ENCODE data around the gene SPOP.
"Not testable (repeated sequence)": the region's sequence is repeated elsewhere in the genome, so short reads cannot be mapped to it uniquely, and the experiment has no call there.

SPOP gene

DNA sequence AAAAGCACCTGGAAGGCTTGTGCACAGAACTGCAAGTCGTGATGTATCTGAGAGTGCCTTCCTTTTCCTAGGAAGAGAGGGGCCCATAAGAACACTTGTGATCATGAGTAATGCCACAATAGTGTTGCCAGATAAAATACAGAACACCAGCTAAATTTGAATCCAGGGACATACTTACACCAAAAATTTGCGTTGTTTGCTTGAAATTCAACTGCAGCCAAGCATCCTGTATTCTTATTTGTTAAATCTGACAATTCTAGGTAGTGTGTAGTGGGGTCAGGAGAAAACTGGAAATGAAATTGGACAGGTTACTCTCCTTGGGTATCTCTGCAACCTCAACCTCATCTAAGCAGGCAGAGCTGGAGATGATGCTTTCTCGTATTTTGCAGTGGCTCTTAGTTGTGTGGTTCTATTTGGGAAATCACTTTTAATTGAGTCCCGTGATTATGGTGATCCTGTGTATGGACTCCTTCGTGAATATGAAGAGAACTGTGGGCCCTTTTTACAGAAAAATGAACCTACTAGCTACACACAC lies 17.9 kb upstream of the SPOP start:
- no peak for DNase-seq (ENCODE audit: low spot score)

DNA sequence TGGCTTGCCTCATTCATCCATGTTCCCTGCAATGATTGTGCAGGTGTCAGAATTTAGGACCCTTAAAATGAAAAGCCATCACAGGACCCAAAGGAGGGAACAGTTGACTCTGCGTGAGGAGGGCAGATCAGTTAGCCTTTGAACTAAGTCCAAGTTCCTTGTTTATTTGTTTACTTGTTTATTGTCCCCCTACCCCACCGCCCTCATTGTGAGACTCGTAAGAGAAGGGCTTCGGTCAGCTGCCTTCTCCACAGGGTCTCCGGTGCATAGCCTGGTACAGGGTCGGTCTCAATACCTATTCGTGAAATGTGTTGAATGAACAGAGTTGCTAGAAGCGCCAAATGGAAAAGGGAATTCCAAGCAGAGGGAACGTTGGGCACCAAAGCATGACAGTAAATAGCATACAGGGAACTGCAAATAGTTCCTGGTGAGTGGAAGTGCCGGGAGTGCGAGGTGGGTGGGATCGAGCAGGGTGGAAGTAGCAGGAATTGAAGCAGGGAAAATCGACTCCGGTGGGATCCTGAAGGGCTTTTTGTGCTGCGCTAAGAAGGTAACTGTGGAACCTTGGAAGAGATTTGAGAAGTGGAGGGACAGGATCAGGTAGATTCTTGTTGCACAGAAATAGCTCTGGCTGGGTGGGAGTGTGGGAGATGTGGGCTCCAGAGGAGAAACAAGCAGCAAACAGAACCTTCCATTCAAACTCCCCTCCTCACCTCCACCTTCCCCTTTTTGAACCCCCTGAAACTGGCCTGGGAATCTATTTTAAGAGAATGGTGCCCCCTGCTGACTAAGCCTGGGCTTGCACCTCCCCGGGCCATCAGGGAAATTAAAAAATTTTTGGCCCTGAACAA lies 17.2 kb upstream of the SPOP start:
- no peak for DNase-seq (ENCODE audit: low spot score)

- no peak for DNase-seq (ENCODE audit: low spot score)
Measured at GRCh38 chr17:49692751-49693150, 14.9 kb upstream of the SPOP start.

- no peak for DNase-seq (ENCODE audit: low spot score)
Measured at GRCh38 chr17:49691677-49692191, 13.8 kb upstream of the SPOP start.

GRCh38 chr17:49691086-49691676 lies 13.3 kb upstream of the SPOP start:
- no peak for DNase-seq (ENCODE audit: low spot score)

- no peak for DNase-seq (ENCODE audit: low spot score)
Measured at GRCh38 chr17:49690256-49690655, 12.4 kb upstream of the SPOP start.

DNA sequence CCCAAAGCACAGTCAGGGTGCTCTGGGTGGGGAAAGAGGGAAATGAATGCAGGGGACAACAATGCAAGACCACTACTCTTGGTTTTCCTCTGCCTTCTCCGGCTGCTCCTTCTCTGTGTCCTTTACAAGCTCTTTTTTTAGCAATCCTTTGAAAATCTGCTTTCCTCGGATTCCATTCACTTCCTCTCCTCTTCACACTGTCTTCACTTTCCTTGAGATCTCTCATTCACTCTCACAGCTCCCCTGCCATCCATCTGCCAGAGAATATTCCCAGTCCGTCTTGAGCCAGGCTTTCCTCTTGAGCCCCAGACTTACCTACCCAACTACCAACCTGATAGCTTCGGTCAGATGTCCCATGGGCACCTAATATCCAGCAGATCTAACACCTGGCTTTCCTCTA lies 11.0 kb upstream of the SPOP start:
- DNase-seq (ENCODE audit: low spot score), result no peak

- no peak for DNase-seq (ENCODE audit: low spot score)
Measured at GRCh38 chr17:49687878-49688491, 10.1 kb upstream of the SPOP start.

DNA sequence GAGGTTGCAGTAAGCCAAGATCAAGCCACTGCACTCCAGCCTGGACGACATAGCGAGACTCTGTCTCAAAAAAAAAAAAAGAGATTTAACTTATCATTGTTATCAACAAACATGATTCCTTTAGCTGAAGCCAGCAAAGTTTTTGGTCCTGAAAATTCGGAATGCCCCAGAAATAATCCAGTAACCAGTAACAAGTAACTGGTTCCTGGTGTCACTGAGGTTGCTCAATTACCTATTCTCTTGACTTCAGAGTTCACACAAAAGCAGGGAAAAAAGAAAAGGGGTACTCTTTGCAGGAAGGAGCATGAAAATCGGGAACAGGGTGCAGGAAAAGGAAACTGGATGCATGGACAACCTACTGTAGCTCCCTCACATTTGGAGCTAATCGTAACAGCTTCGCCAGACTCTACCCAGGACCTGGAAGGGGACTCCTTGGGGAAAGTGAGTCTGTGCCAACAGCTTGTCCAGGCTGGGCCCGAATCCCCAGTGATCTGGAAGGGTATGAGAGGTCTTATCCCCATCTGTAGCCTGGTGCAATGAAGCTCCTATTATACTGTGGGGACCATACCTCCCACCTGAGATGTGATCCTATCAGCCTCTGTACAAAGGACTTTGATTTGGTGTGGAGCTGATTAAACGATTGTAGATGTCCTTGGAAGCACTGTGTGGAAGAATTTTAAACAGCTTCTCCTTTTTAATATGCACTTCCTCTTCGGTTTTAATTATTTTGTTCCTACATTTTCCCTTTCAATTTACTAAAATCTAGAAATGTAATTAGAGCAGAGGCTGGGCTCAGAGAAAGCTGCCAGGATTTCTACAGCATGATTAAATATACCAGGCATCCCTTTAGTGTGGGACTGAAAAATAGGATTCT lies 3.4 kb upstream of the SPOP start:
- DNase-seq (ENCODE audit: low spot score), result no peak

- no peak for DNase-seq (ENCODE audit: low spot score)
Measured at GRCh38 chr17:49680314-49680713, 2.4 kb upstream of the SPOP start.

DNA sequence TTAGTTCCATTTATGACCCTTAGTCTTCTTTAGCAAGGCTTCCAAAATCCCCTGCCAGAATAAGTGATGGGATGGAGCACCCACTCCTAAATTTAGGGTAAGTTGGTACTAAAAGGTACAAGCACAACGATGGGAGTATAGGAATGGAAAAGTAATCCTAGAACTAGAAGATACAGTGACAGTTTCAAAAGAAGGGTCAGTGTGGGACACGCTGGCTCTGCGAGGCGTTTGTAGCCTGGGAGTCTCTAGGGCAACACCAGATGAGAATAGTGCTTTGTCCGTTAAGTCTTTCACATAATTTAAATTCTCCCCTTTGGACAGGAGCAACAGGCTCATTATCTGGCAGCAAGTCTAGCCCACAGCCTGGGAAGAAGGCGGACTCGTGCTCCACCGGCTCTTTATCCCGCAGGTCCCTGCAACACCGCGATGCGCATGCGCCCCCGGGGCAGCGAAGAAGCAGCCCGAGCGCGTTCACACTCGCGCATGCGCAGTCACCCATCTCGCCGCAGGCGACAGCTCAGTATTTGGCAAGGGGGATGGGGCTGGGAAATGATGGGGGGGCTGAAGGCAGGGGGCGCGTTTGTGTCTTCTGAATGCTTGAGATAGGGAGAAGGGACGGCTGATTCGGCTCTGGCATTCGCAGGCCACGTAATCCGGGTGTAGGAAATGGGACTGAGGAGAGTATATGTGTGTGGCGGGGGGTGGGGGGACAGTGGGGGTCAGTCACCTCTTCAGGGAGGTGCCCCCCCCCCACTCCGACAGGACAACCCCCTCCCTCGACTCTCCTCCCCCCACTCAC lies 564 bp downstream of the SPOP start:
- peak; percentile 84 for DNase-seq (ENCODE audit: low spot score)

- DNase-seq (ENCODE audit: low spot score), result no peak
Measured at GRCh38 chr17:49676276-49676868, 1.5 kb downstream of the SPOP start.

GRCh38 chr17:49674507-49674906 lies 3.4 kb downstream of the SPOP start:
- DNase-seq (ENCODE audit: low spot score), result no peak

DNA sequence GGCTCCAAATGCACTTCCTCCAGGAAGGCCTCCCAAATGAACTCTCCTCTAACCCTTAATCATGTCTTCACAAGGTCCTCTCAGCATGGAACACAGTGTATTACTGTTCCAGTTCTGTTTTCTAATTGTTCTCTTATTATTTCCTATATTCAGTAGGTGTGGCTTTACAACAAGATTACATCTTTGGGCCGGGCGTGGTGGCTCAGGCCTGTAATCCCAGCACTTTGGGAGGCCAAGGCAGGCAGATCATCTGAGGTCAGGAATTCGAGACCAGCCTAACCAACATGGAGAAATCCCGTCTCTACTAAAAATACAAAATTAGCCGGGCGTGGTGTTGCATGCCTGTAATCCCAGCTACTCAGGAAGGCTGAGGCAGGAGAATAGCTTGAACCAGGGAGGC lies 4.2 kb downstream of the SPOP start:
- DNase-seq (ENCODE audit: low spot score), result not testable (repeated sequence)

GRCh38 chr17:49670641-49671040 lies 7.3 kb downstream of the SPOP start:
- DNase-seq (ENCODE audit: low spot score), result no peak

DNA sequence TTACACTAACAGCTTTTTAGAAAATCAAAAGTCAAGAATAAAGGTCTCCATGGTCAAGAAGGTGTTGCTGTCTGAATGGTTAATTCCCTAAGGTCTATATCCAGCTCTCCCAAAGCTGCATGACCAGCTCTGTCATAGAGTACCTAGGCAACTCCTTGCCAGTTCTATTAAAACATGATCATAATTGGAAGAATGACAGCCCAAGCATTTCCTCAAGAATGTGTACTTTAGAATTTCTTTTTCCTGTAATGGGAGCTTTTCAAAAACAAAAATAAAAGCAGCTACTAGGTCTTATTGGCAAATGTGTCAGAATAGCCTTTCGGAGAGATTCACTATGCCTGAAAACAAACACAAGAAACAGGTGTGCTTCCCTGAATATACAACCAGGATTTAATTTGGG lies 7.9 kb downstream of the SPOP start:
- no peak for DNase-seq (ENCODE audit: low spot score)

DNA sequence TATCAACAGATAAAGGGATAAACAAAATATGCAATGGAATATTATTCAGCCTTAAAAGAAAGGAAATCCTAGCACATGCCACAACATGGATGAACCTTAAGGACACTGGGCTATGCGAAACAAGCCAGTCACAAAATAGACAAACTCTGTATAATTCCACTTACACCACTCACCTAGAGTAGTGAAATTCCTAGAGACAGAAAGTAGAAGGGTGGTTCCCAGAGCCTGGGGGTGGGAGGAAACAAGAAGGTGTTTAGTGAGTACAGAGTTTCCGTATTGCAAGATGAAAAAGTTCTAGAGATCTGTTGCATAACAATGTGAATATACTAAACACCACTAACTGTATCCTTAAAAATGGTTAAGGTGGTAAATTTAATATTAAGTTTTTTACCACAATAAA lies 10.0 kb downstream of the SPOP start:
- no peak for DNase-seq (ENCODE audit: low spot score)

GRCh38 chr17:49664706-49665211 lies 13.1 kb downstream of the SPOP start:
- DNase-seq (ENCODE audit: low spot score), result no peak

GRCh38 chr17:49659661-49660382 lies 18.1 kb downstream of the SPOP start:
- no peak for DNase-seq (ENCODE audit: low spot score)

GRCh38 chr17:49656247-49656646 lies 21.6 kb downstream of the SPOP start:
- no peak for DNase-seq (ENCODE audit: low spot score)
